HG03354 (cell line): Measurements from ENCODE around the gene ARHGAP28.

Experiments used
- ATAC-seq: cut with Tn5 transposase; IDR thresholded peaks from one replicate; pipeline ENCODE4 v1.9.1; 2021; ENCODE audit warnings: mild to moderate bottlenecking; ENCODE audit not compliant: unreplicated experiment, poor library complexity, severe bottlenecking

Gene ARHGAP28

DNA sequence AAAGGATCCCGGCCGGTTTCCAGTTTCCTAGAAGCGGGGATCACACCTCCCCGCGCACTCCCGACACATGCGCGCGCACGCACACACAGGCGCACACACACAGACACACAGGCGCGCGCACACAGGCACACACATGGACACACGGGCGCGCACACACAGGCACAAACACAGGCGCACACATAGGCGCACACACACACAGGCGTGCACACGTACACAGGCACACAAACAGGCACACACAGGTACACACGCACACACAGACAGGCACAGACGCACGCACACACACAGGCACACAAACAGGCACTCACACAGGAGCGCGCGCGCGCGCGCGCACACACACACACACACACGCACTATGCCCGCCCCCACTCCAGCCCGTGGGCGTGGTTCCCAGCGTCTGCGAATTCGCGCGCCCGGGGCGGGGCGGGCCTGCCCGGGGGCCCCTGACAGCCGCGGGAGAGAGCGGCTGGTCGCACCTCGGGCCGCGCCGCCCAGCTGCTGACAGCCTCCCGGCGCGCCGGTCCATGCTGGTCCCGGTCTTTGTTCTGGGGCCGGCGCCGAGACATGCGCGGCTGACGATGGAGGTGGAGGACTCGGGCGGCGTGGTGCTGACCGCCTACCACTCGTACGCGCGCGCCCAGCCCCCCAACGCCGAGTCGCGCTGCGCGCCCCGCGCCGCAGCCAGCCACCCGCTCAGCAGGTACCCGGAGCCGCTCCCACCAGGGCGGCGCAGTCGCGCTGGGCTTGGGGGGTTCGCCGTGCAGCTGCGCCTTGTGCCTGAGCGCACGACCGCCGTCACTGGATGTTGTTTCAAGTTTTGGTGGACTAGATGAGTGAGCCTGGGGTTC, at the start of gene ARHGAP28:
Gene ARHGAP28 (plus strand): TSS at position 470 of the 845 bp plus-strand sequence. CDS start 106 bp downstream, at position 576.
- peak; percentile 67 for ATAC-seq

DNA sequence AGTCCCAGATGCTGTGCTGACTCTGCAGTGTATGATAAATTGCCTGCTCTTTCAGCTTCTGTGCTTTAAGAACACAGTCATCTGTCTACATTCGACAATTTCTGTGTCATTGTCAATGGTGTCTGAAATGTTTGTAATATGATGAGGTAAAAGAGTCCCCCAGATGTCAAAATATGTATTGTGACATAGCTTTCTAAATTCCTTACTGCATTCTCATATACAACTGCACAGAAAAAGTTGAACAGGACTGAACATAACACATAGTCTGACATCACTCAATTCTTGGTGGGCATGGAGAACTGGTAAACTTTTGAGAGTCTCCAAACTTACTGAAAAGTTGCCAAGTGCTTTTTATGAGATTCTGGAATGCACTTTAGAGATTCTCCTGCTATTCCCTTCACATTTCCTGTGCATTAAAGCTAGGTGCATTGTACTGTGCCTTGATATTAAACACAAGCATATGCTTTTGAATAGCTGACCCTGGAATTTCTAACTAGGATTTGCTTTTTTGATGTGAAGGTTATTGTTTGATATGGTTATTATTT, 48.1 kb upstream of the ARHGAP28 start:
- ATAC-seq = no peak

DNA sequence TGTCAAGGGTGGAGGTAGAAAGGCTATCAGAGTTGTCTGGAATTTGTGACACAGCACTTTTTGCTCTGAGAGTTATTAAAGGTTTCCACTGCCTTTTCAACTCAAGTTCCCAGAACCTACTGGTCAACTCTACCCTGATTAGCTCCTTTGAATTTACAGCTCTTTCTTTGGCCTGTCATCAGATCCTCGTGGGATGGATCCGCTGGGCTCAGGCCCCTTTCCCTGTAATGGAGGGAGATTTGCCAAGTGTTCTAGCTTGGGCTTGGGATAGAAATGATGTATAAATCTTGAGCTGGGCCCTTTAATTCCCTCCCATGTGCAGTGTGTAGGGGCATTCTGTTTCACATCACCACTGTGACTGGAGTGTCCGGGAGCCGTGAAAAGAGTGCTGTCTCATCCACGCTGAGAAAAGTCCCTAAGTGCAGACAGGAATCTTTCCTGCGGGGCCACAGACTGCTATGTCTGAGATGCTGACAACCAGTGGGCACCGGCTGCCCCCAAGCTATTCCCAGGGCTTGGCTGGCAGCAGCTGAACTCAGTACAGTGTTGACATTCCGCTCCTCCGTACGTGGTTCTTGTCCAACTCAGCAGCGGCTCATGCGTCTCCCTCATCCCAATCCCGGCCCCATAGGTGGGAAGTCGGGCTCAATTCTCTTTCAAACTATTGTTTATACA, 46.9 kb upstream of the ARHGAP28 start:
- ATAC-seq = no peak

- no peak for ATAC-seq
Observed at GRCh38 chr18:6683112-6683876, 46.2 kb upstream of the ARHGAP28 start.

DNA sequence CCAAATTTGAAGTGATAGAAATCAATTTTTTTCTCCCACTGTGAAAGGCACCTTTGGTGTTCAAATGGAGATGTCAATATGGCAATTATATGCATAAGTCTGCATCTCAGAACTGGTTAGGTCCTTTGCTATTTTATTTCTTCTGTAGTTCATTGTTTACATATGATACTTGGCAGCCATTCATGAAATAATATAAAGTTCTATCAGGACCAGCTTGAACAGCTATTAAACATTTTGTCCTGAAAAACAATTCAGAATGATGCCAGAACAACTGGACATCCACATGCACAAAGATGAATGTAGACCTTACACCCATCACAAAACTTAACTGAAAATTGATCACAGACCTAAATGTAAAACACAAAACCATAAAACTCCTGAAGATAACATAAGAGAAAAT, 41.8 kb upstream of the ARHGAP28 start:
- no peak for ATAC-seq

- no peak for ATAC-seq
Observed at GRCh38 chr18:6708890-6709289, 20.6 kb upstream of the ARHGAP28 start.

DNA sequence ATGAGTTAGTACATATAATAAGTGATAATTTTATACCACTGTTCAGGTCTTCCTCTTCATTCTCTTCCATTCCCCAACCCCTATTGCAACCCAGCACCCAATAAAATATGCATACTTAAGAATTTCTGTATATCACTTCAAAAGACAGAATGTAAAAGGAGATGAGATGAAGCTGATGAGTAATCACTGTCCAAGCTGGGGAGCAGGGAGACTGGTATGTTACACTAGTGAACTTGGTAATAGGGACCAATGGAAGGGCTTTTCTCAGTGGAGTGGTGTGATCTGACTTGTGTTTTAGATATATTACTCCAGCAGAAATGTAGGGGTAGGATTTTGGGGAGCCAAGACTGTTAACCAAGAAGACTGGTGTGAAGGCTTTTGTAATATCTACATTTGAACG, 18.0 kb upstream of the ARHGAP28 start:
- no peak for ATAC-seq

DNA sequence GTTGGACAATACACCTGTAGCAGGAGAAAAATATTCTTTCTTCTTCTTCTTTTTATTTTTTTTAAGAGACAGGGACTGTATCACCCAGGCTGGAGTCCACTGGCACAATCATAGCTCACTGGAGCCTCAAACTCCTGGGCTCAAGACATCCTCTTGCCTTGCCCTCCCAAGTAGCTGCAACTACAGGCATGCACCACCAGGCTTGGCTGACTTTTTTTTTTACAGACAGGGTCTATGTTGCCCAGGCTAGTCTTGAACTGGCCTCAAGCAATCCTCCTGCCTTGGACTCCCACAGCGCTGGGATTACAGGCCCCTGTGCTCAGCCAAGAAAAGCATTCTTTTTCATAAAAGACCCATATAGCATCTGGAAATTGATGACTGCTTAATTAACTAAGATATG, 17.1 kb upstream of the ARHGAP28 start:
- ATAC-seq = no peak

DNA sequence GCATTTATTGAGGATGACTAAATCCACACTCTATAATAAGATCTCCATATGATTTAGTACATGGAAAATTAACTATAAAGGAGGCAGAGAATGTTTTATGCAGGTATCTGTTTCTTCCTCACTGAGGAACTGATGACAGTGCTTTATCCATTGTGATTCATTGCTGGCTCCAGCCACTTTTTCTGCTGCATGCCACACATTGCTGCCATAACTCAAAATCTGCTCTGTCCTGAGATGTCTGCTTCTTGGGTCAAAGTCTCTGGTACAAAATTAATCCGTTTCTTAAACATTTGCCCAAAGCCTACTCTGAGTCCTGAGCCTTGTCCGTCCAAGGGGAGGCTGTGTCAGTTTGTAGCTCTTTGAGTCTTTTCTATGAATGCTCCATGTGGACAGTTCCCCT, 15.5 kb upstream of the ARHGAP28 start:
- no peak for ATAC-seq

DNA sequence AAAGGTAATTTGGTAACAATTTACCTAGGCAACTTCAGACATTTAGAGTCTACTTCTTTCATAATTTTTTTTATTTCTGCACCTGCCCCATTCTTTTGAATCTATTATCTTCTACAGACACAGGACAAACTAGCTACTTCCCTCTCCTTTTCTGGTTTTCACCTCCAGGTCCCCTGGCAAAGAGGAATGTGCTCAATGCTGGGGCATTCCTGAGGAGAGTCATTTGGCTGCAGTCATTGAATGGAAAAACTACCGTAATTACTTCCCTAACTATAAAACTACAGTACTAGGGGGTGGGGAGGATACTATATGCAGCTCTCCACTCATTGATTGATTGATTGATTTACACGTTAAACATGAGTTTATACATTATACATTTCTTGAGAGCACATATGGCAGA, 11.2 kb upstream of the ARHGAP28 start:
- ATAC-seq = no peak

- no peak for ATAC-seq
Observed at GRCh38 chr18:6719098-6719846, 10.2 kb upstream of the ARHGAP28 start.

- no peak for ATAC-seq
Observed at GRCh38 chr18:6719910-6720683, 9.4 kb upstream of the ARHGAP28 start.

DNA sequence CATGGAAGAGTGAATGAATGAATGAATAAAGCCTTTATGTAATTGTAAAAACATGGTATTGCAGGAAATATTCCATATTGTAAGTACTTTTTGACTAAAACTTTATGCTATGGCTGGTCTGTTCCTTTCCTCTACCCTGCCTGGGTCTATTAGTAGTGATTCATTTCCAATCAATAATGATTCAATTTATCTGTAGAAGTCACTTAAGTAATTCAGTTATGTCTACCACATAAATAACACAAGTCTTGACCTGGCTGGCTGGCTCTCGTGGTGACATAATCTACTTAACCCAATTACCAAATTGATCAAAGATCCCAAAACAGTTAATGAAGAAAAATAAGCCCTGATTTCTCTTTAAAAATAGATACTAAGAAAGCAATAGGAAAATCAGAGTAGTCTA, 7.8 kb upstream of the ARHGAP28 start:
- ATAC-seq = no peak

GRCh38 chr18:6722690-6723089, 6.8 kb upstream of the ARHGAP28 start:
- ATAC-seq = no peak

DNA sequence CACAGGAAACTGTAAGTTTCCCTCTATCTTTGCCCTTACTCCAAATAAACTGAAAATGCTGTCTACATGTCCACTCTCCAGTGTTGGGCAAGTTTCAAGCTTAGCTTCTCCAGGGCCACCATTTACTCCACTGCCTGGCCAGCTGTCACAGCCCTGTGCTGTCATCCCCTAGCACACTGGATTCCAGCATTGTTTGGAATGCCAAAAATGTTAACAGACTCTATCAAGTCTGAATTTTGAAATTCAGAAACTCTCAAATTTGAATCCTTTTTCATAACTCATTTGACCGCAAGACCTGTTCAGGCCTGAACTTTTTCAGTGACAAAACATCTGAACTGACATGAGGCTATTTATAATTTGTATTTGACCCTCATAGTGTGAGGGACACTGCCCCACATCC, 5.2 kb upstream of the ARHGAP28 start:
- ATAC-seq = no peak

DNA sequence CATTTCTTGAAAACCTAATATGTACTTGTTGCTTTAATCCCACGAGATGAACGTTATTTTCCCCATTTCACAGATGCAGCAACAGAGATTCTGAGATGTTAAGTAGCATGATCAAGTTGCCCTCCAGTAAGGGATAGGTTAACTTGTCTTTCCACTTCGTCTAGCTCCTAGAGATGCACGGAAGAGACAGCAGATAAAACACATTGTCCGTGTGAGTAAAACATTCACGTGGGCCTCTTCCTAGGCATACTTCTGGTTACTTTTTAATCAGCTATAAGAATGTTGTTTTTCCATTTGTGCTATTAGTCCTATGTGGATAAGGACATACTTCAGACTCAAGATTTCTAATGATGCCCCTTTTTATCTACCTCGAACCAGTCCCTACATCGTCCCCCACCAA, 1.2 kb upstream of the ARHGAP28 start:
- no peak for ATAC-seq

- ATAC-seq = no peak
Observed at GRCh38 chr18:6728809-6729246, 688 bp upstream of the ARHGAP28 start.

DNA sequence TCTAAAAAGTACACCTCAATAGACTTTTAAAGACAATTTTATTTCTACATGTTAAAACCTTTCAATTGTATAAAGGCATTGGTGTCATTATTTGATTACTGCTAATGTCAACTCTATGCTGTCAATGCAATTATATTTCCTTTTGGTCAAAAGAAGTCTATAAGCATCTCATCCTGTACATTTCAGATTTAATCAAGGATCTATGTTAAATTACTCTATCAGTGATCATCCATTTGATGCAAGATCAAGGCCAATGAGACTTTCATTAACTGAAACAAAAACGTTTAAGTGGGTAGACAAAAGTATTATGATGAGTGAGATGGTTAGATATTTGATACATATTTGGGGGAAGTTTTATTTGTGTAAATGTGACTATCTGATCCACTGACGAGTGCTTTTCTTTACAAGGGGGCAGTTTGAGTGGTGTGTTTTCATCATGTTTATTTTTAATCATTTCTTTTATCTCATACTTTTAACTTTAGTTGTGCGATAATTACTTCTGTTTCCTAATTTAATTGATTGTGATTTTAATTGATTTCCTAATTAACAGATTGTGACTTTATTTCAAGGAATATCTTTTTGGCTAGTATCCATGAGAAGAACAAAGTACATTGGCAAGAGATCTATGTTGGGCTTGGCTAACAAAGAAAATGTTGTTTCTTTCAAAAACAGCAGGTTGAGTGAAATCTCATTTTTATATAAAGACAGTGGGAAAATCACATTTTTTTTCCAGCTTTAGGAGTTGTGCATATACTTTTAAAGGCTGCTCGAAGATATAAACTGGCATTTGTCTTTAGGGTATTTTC, 1.1 kb downstream of the ARHGAP28 start:
- no peak for ATAC-seq
